ENCODE data around the gene DMWD.

The DMWD gene, protein sequence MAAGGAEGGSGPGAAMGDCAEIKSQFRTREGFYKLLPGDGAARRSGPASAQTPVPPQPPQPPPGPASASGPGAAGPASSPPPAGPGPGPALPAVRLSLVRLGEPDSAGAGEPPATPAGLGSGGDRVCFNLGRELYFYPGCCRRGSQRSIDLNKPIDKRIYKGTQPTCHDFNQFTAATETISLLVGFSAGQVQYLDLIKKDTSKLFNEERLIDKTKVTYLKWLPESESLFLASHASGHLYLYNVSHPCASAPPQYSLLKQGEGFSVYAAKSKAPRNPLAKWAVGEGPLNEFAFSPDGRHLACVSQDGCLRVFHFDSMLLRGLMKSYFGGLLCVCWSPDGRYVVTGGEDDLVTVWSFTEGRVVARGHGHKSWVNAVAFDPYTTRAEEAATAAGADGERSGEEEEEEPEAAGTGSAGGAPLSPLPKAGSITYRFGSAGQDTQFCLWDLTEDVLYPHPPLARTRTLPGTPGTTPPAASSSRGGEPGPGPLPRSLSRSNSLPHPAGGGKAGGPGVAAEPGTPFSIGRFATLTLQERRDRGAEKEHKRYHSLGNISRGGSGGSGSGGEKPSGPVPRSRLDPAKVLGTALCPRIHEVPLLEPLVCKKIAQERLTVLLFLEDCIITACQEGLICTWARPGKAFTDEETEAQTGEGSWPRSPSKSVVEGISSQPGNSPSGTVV

DNA sequence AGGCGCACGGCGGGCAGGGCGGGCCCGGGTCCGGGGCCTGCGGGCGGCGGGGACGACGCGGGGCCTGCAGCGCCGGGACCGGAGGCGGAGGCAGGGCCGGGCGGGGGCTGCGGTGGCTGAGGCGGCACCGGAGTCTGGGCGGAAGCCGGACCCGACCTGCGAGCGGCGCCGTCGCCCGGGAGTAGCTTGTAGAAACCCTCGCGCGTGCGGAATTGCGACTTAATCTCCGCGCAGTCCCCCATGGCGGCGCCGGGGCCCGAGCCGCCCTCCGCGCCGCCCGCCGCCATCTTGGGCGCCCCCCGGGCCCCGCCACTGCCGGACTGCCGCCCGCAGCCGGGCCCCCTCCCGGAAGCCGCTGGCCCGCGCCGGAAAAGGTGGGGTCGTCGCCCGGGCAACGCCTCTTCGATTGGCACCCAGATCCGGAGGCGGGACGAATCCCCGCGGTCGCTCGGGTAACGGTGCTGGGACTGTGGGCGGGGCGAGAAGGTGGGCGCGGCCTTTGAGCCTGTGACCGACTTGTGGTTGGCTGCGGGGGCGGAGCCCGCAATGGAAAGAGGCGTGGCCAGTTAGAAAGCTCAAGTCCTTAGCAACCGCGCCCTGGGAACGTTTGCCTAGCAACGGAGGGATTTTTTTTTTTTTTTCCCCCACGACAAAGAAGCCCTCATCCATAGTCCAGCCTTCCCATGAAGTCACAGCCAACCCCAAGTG, at the start of gene DMWD:
Gene DMWD, minus strand, starts transcription at position 376 of the 708 bp plus-strand sequence. Its CDS starts 89 bp downstream, at position 287.
- Histone ChIP-seq H3K27me3 (ENCODE audit: insufficient read depth, low read length) (no peaks in the 10 kb centered on the region), H3K36me3 (ENCODE audit: insufficient read depth, low read length) (peaks cover 25% of the 10 kb centered on the region), H3K4me1 (ENCODE audit: insufficient read depth, low read length) (peaks cover 21% of the 10 kb centered on the region), H3K9me3 (ENCODE audit: low read length) (no peaks in the 10 kb centered on the region), H3K4me3 (ENCODE audit: low read length) (peak within 1 kb of the TSS; percentile 99), H2AFZ (ENCODE audit: low read depth, low read length) (peak within 1 kb of the TSS; percentile 44)

DNA sequence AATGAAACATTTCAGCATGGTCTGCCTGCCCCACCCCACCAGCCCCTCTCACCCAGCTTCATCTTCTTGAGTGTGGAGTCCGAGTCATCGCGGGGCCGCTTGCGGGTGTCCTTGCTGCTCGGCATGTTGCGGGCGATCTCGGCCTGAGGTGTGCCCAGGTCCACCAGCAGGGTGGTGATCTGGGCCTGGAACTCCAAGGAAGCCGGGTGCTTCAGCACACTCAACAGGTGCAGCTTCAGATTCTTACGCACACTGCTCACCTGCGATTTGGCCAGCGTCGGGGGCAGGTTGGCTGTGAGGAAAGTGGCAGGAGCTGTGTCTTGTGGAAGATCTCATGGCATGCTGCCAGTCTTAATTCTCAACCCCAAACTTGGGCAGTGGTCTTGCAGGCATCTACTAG, 49.6 kb upstream of the DMWD start:
- Histone ChIP-seq H3K4me3 (ENCODE audit: low read length) (no peak overlapping the region), H3K27me3 (ENCODE audit: insufficient read depth, low read length) (no peaks in the 10 kb centered on the region), H3K36me3 (ENCODE audit: insufficient read depth, low read length) (peaks cover 82% of the 10 kb centered on the region), H3K4me1 (ENCODE audit: insufficient read depth, low read length) (no peaks in the 10 kb centered on the region), H2AFZ (ENCODE audit: low read depth, low read length) (no peak overlapping the region), H3K9me3 (ENCODE audit: low read length) (peaks cover 11% of the 10 kb centered on the region)

DNA sequence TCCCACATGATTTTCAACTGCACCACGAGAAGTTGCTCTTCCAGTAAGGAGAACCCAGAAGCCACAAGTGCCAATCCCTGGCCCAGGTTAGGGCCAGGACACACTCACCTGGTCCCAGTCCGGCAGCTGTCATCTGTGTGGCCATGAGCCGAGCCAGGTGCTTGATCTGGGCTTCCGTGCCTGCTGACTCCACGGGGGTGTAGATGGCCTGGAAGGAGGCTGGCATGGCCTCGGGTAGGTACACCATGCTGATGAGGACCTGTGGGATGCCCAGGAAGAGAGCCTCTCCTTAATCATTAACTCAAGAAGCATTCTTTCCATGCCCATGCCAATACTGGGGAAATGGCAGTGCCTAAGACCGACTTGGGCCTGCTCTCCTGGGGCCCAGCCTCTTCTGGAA, 42.3 kb upstream of the DMWD start:
- Histone ChIP-seq H3K36me3 (ENCODE audit: insufficient read depth, low read length) (peaks cover 72% of the 10 kb centered on the region), H3K4me1 (ENCODE audit: insufficient read depth, low read length) (no peaks in the 10 kb centered on the region), H3K27me3 (ENCODE audit: insufficient read depth, low read length) (no peaks in the 10 kb centered on the region), H3K4me3 (ENCODE audit: low read length) (no peak overlapping the region), H3K9me3 (ENCODE audit: low read length) (peaks cover 5% of the 10 kb centered on the region), H2AFZ (ENCODE audit: low read depth, low read length) (no peak overlapping the region)

DNA sequence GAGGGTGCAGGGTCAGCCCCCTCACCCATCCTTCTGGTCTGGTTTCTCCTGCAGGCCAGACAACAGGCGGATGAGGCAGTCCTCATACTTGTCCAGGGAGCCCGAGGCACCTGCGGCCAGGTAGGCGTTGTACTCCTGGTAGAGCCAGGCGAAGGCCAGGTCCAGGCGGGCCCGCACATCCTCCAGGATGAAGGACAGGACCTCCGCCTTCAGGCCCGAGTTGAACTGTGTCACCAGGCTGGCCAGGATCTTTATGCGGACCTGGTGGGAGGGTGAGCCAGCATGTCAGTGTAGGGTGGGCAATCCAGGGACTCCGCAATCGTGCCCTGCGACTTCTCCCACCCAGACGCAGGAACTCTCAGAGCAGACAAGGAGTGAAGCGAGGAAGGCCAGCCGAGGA, 36.3 kb upstream of the DMWD start:
- Histone ChIP-seq H3K4me3 (ENCODE audit: low read length) (no peak overlapping the region), H3K9me3 (ENCODE audit: low read length) (no peaks in the 10 kb centered on the region), H3K36me3 (ENCODE audit: insufficient read depth, low read length) (peaks cover 68% of the 10 kb centered on the region), H3K4me1 (ENCODE audit: insufficient read depth, low read length) (no peaks in the 10 kb centered on the region), H3K27me3 (ENCODE audit: insufficient read depth, low read length) (no peaks in the 10 kb centered on the region), H2AFZ (ENCODE audit: low read depth, low read length) (no peak overlapping the region)

DNA sequence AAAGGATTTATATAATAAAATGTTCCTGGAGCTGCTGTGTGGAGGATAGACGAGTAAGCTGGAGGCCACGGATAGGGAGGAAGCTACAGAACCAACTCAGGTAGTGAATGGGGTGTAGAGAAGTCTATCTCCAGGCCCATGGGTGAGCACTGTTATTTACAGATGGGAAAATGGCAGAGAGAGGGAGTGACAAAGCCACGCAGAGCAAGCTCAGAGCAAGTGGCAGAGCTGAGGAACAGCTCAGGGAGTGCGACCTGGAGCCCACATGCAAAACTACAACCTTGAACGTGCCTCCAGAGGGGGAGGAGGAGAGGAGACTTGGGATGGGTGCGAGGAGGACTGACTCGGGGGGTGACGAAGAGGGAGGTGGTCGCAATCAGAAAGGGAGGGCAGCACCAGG, 35.9 kb upstream of the DMWD start:
- Histone ChIP-seq H2AFZ (ENCODE audit: low read depth, low read length) (no peak overlapping the region), H3K27me3 (ENCODE audit: insufficient read depth, low read length) (no peaks in the 10 kb centered on the region), H3K36me3 (ENCODE audit: insufficient read depth, low read length) (peaks cover 70% of the 10 kb centered on the region), H3K9me3 (ENCODE audit: low read length) (no peaks in the 10 kb centered on the region), H3K4me1 (ENCODE audit: insufficient read depth, low read length) (no peaks in the 10 kb centered on the region), H3K4me3 (ENCODE audit: low read length) (no peak overlapping the region)

DNA sequence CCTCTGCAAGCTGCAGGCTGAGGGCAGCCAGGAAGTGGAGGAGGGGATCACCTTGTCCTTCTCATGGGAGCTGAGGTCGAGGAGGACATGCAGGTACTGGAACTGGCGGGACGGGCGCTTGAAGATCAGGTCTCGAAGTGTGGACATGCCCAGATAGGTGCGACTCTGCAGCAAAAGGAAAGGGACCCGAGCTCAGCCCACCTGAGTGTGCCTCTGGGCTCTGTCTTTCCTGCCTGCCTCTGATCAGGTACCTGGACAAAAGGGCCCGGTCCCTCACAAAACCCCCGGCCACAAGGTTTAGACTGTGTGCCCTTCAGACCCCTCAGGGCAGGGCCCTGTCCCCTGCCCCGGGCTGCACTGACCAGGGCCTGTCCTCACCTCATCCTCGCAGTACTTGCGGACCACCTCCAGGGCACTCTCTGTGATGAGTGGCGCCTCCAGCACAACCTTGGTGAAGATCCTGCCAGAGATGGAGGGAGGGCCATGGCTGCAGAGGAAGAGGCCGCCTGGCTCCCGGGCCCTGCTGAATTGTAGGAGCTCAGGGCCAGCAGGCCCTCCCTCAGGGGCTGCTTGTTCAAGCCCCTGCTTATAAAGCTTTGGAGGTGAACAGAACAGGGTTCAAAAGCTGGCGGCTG, 34.9 kb upstream of the DMWD start:
- Histone ChIP-seq H3K27me3 (ENCODE audit: insufficient read depth, low read length) (no peaks in the 10 kb centered on the region), H3K4me3 (ENCODE audit: low read length) (no peak overlapping the region), H3K4me1 (ENCODE audit: insufficient read depth, low read length) (no peaks in the 10 kb centered on the region), H2AFZ (ENCODE audit: low read depth, low read length) (no peak overlapping the region), H3K36me3 (ENCODE audit: insufficient read depth, low read length) (peaks cover 78% of the 10 kb centered on the region), H3K9me3 (ENCODE audit: low read length) (no peaks in the 10 kb centered on the region)

DNA sequence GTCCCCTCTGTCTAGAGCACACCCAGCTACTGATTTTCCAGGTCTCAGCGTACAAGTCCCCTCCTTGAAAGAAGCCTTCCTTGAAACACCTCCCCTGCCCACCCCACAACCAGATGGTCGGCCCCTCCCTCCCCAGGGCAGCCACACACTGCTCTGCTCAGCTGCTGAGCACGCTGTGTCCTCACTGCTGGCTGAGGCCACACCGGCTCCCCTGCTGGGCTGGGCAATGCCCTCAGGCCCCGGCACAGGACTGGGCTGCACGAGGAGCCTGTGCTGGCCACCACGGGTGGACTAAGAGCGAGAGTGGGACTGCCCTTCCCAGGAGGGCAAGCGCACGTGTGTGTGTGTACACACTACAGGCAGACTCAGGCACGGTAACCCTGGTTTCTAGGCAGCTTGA, 34.3 kb upstream of the DMWD start:
- no peak overlapping the region for H3K4me3 ChIP-seq (ENCODE audit: low read length)
- H3K27me3 ChIP-seq (ENCODE audit: insufficient read depth, low read length) = no peaks in the 10 kb centered on the region
- H3K9me3 ChIP-seq (ENCODE audit: low read length) = no peaks in the 10 kb centered on the region
- peaks cover 75% of the 10 kb centered on the region for H3K36me3 ChIP-seq (ENCODE audit: insufficient read depth, low read length)
- H2AFZ ChIP-seq (ENCODE audit: low read depth, low read length) = no peak overlapping the region
- no peaks in the 10 kb centered on the region for H3K4me1 ChIP-seq (ENCODE audit: insufficient read depth, low read length)

DNA sequence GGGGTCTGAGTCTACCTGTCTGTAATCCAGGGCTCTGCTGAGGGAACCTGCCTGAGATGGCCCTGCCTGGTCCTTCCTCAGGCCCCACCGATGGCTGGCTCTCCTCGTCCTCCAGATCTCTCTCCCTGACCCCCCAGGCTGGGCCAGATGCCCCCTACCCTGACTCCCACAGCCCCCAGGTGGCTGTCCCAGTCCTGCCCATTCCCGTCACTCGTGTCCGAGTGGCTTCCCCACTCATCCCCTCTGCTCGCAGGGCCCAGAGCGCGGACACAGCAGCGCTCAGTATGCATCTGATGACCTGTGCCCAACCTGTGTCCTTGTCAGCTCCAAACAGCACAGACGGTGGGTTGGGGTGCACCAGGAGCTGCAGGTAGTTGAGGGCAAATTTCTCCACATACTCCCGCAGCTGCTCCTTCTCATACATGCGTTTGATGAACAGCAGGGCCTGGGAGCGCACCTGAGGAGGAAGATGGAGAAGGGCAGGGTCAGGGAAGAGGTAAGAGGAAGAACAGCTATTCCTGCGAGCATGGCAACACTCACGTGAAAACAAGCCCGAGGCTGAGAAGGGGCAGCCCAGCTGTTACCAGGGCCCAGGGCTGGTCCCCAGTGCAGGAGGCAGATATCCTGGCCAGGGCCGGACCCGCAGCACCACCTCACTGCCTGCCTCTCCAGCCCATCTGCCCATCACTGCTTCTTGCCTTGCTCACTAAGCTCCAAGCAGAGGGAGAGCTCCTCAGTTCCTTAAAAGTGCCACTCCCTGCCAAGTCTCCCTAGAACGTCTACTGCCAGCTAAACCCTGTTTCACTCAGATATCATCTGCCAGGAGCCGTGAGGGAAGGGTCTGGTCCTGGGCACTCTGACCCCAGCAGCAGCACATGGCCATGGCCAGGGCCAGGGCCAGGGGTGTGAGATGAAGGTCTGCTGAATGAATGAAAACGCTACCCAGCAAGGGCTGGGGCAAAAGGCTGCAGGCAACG, 33.6 kb upstream of the DMWD start:
- Histone ChIP-seq H2AFZ (ENCODE audit: low read depth, low read length) (no peak overlapping the region), H3K9me3 (ENCODE audit: low read length) (no peaks in the 10 kb centered on the region), H3K27me3 (ENCODE audit: insufficient read depth, low read length) (no peaks in the 10 kb centered on the region), H3K4me3 (ENCODE audit: low read length) (no peak overlapping the region), H3K36me3 (ENCODE audit: insufficient read depth, low read length) (peaks cover 74% of the 10 kb centered on the region), H3K4me1 (ENCODE audit: insufficient read depth, low read length) (no peaks in the 10 kb centered on the region)

DNA sequence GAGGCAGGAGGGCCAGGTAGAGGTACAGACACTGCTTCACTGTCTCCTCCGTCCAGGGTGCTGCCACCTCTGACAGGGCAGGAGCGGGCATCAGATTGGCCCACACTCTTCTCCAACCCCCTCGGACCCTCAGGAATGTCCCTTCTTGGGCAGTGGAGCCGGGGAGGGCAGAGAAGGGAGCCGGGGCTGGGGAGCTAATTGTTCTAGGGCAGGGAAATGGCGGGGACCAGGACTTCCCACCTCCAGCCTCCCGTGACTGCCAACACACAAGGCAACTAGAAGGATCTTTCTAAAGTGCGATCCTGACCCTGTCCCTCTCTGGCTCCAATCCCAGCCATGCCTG, 32.6 kb upstream of the DMWD start:
- Histone ChIP-seq H3K36me3 (ENCODE audit: insufficient read depth, low read length) (peaks cover 79% of the 10 kb centered on the region), H2AFZ (ENCODE audit: low read depth, low read length) (no peak overlapping the region), H3K9me3 (ENCODE audit: low read length) (no peaks in the 10 kb centered on the region), H3K4me3 (ENCODE audit: low read length) (no peak overlapping the region), H3K4me1 (ENCODE audit: insufficient read depth, low read length) (no peaks in the 10 kb centered on the region), H3K27me3 (ENCODE audit: insufficient read depth, low read length) (no peaks in the 10 kb centered on the region)

DNA sequence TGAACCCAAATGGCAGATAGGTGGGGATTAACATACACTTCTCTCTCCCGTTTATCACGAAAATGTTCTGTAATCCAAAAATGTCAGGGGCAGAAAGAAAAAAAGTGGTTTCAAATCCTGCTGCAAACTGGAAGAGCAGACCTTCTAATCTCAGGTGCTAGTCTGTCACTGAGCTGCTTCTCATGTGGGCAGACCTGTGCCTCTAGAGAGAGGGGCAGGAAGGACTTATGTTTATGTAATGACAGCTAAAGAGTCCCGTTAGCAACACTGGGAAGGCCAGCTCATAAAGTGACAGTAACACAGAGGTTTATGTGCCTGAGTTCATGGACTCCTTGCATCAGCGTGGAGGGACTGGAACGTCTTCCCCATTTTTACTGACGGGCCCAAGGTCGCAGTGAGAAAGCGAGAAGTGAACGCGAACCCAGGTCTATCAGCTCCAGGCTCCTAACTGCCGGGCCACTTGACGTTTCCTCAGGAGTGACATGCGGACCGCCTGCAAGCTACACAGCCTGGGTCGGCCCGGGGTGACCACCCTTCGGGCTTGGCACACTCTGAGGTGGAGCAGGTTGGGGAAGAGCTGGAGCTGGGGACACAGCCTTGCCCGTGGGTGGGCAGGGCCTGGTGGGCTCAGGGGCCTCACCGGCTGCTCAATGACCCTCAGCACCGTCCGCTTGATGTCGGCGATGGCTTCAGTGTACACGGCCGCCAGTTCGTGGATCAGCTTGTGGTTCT, 32.1 kb upstream of the DMWD start:
- Histone ChIP-seq H3K4me1 (ENCODE audit: insufficient read depth, low read length) (no peaks in the 10 kb centered on the region), H3K27me3 (ENCODE audit: insufficient read depth, low read length) (no peaks in the 10 kb centered on the region), H3K4me3 (ENCODE audit: low read length) (no peak overlapping the region), H3K9me3 (ENCODE audit: low read length) (no peaks in the 10 kb centered on the region), H2AFZ (ENCODE audit: low read depth, low read length) (no peak overlapping the region), H3K36me3 (ENCODE audit: insufficient read depth, low read length) (peaks cover 78% of the 10 kb centered on the region)

DNA sequence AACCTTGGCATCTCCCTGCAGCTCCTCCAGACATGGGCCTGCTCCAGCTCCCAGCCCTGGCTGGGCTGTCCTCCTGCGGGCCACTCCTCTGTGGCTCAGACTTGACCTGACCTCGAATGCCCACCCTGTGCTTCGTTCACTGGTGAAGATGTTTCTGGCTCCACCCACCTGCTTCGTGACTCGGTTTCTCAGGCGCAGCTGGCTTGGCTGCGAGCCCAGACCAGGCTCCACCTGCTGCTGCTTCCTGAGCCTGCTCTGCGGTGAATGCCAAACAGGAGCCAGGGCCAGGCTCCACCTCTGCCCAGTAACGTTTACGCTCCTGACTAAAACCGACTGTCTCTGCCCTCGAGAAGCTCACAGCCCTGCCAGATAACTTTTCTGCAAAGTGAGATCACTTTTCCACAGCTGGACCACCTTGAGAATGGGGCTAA, 31.4 kb upstream of the DMWD start:
- Histone ChIP-seq H3K27me3 (ENCODE audit: insufficient read depth, low read length) (no peaks in the 10 kb centered on the region), H2AFZ (ENCODE audit: low read depth, low read length) (no peak overlapping the region), H3K4me3 (ENCODE audit: low read length) (no peak overlapping the region), H3K4me1 (ENCODE audit: insufficient read depth, low read length) (no peaks in the 10 kb centered on the region), H3K36me3 (ENCODE audit: insufficient read depth, low read length) (peaks cover 77% of the 10 kb centered on the region), H3K9me3 (ENCODE audit: low read length) (no peaks in the 10 kb centered on the region)

DNA sequence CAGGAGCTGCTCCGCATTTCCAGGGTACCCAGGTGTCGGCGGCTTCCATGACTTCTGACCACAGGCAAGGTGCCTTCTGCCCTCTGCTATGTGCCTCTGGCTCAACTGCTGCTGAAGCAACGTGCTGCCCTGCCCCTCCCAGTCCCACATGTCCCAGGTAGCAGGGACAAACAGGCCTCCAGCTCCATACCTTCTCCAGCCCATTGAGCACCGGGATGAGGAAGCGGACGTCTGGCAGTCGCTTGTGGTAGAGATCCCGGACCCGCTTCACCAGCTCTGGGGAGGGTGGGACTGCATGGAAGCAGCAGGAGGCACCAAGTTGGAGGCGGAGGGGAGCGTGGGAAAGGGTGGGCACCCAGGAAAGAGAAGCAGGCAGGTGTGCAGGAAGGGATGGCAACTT, 30.5 kb upstream of the DMWD start:
- peaks cover under 1% of the 10 kb centered on the region for H3K4me1 ChIP-seq (ENCODE audit: insufficient read depth, low read length)
- no peaks in the 10 kb centered on the region for H3K27me3 ChIP-seq (ENCODE audit: insufficient read depth, low read length)
- no peak overlapping the region for H3K4me3 ChIP-seq (ENCODE audit: low read length)
- no peaks in the 10 kb centered on the region for H3K9me3 ChIP-seq (ENCODE audit: low read length)
- peaks cover 69% of the 10 kb centered on the region for H3K36me3 ChIP-seq (ENCODE audit: insufficient read depth, low read length)
- H2AFZ ChIP-seq (ENCODE audit: low read depth, low read length) = no peak overlapping the region

Measured in neuron (in vitro differentiated cells).